ENCODE measurements around the gene ACMSD. TPM values are rescaled to one million over a fixed set of nuclear protein-coding genes. Genes with fewer than 3 reads are reported as not detected.
"Not testable (repeated sequence)": the region's sequence is repeated elsewhere in the genome, so short reads cannot be mapped to it uniquely, and the experiment has no call there.

Gene ACMSD
- total RNA-seq, 2 donors from 2014 or later: not detected

- intact Hi-C loops (cut with DNase I): no loop called here
- Histone ChIP-seq H3K27me3 (replicated peaks; ENCODE audit: insufficient read depth) (no peaks in the 10 kb centered on the region), H3K36me3 (no peaks in the 10 kb centered on the region), H3K4me1 (replicated peaks) (no peaks in the 10 kb centered on the region), H3K27ac (no peak overlapping the region), H3K4me3 (no peak overlapping the region), H3K9me3 (no peaks in the 10 kb centered on the region)
- TF ChIP-seq, protein P1, sequence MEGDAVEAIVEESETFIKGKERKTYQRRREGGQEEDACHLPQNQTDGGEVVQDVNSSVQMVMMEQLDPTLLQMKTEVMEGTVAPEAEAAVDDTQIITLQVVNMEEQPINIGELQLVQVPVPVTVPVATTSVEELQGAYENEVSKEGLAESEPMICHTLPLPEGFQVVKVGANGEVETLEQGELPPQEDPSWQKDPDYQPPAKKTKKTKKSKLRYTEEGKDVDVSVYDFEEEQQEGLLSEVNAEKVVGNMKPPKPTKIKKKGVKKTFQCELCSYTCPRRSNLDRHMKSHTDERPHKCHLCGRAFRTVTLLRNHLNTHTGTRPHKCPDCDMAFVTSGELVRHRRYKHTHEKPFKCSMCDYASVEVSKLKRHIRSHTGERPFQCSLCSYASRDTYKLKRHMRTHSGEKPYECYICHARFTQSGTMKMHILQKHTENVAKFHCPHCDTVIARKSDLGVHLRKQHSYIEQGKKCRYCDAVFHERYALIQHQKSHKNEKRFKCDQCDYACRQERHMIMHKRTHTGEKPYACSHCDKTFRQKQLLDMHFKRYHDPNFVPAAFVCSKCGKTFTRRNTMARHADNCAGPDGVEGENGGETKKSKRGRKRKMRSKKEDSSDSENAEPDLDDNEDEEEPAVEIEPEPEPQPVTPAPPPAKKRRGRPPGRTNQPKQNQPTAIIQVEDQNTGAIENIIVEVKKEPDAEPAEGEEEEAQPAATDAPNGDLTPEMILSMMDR (IDR thresholded peaks at IDR 0.05): no peak
- TF ChIP-seq POLR2AphosphoS5 (IDR thresholded peaks at IDR 0.05) (no peak), POLR2A (IDR thresholded peaks at IDR 0.05) (no peak)
- DNase-seq (ENCODE audit: low spot score): no peak
- 95% methylated on average over 2 of the region's 2 CpGs for WGBS
These were observed 19.1 kb upstream of the ACMSD start for GRCh38 chr2:134819334-134819733.

DNA sequence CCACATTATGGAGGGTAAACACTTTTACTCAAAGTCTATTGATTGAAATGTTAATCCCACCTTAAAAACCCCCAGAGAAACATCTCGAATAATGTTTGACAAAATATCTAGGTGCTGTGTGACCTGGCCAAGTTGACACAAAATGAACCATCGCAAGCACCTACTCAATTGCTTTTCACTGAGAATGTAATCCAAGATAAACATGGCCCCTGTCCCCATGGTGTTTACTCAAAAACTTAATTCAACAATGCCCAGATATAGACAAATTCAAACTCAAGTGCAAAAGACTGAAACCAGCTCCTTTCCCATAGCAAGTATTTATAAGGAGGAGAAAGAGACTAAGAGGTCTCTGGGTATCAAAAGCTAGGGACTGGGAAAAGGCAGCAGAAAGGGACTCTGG is 15.0 kb upstream of the ACMSD start:
- WGBS: 70% methylated on average over 2 of the region's 2 CpGs
- TF ChIP-seq POLR2A (IDR thresholded peaks at IDR 0.05) (no peak), POLR2AphosphoS5 (IDR thresholded peaks at IDR 0.05) (no peak)
- TF ChIP-seq, protein P1 (IDR thresholded peaks at IDR 0.05): no peak
- intact Hi-C loops (cut with DNase I): no loop called here
- Histone ChIP-seq H3K27ac (no peak overlapping the region), H3K9me3 (no peaks in the 10 kb centered on the region), H3K4me3 (no peak overlapping the region), H3K4me1 (replicated peaks) (no peaks in the 10 kb centered on the region), H3K27me3 (replicated peaks; ENCODE audit: insufficient read depth) (no peaks in the 10 kb centered on the region), H3K36me3 (no peaks in the 10 kb centered on the region)
- no peak for DNase-seq (ENCODE audit: low spot score)

GRCh38 chr2:134823832-134824231 is 14.6 kb upstream of the ACMSD start:
- H3K36me3 ChIP-seq: no peaks in the 10 kb centered on the region

DNA sequence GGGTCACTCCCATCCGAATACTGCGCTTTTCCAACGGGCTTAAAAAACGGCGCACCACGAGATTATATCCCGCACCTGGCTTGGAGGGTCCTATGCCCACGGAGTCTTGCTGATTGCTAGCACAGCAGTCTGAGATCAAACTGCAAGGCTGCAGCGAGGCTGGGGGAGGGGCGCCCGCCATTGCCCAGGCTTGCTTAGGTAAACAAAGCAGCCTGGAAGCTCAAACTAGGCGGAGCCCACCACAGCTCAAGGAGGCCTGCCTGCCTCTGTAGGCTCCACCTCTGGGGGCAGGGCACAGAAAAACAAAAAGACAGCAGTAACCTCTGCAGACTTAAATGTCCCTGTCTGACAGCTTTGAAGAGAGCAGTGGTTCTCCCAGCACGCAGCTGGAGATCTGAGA is 12.7 kb upstream of the ACMSD start:
- DNase-seq (ENCODE audit: low spot score); H3K4me3 ChIP-seq; H3K36me3 ChIP-seq; H3K27ac ChIP-seq; H3K9me3 ChIP-seq; H3K4me1 ChIP-seq (replicated peaks); intact Hi-C loops (cut with DNase I); H3K27me3 ChIP-seq (replicated peaks; ENCODE audit: insufficient read depth): not testable (repeated sequence)
- 78% methylated on average over 13 of the region's 13 CpGs for WGBS

More at GRCh38 chr2:134823832-134824231, 14.6 kb upstream of the ACMSD start:
- no peak for DNase-seq (ENCODE audit: low spot score)
- H3K27ac ChIP-seq: no peak overlapping the region
- no peak for TF ChIP-seq POLR2AphosphoS5 (IDR thresholded peaks at IDR 0.05)
- no peak for TF ChIP-seq POLR2A (IDR thresholded peaks at IDR 0.05)
- TF ChIP-seq, protein P1 (IDR thresholded peaks at IDR 0.05): no peak
- H3K9me3 ChIP-seq: no peaks in the 10 kb centered on the region
- WGBS: 76% methylated on average over 2 of the region's 2 CpGs
- no peak overlapping the region for H3K4me3 ChIP-seq
- intact Hi-C loops (cut with DNase I): no loop called here
- H3K4me1 ChIP-seq (replicated peaks): no peaks in the 10 kb centered on the region
- H3K27me3 ChIP-seq (replicated peaks; ENCODE audit: insufficient read depth): no peaks in the 10 kb centered on the region

GRCh38 chr2:134835471-134835870 is 2.9 kb upstream of the ACMSD start:
- 100% methylated on average over 1 of the region's 1 CpG for WGBS
- Histone ChIP-seq H3K36me3 (no peaks in the 10 kb centered on the region), H3K4me1 (replicated peaks) (no peaks in the 10 kb centered on the region), H3K27ac (no peak overlapping the region), H3K27me3 (replicated peaks; ENCODE audit: insufficient read depth) (no peaks in the 10 kb centered on the region), H3K4me3 (no peak overlapping the region), H3K9me3 (no peaks in the 10 kb centered on the region)
- no peak for TF ChIP-seq POLR2A (IDR thresholded peaks at IDR 0.05)
- TF ChIP-seq POLR2AphosphoS5 (IDR thresholded peaks at IDR 0.05): no peak
- TF ChIP-seq, protein P1 (IDR thresholded peaks at IDR 0.05): no peak
- intact Hi-C loops (cut with DNase I): no loop called here
- no peak for DNase-seq (ENCODE audit: low spot score)

Data from prostate gland (tissue), 2 donors.